Measurements from ENCODE around the gene NFYA. TPM values are rescaled to one million over a fixed set of nuclear protein-coding genes. Genes with fewer than 3 reads are reported as not detected.

The NFYA gene
- total and polyA plus RNA-seq, 2 of the 13 experiments (the other 11 are each of a cell fraction or from before 2014, with no cell fraction given), result 16.0 to 22.9 TPM

DNA sequence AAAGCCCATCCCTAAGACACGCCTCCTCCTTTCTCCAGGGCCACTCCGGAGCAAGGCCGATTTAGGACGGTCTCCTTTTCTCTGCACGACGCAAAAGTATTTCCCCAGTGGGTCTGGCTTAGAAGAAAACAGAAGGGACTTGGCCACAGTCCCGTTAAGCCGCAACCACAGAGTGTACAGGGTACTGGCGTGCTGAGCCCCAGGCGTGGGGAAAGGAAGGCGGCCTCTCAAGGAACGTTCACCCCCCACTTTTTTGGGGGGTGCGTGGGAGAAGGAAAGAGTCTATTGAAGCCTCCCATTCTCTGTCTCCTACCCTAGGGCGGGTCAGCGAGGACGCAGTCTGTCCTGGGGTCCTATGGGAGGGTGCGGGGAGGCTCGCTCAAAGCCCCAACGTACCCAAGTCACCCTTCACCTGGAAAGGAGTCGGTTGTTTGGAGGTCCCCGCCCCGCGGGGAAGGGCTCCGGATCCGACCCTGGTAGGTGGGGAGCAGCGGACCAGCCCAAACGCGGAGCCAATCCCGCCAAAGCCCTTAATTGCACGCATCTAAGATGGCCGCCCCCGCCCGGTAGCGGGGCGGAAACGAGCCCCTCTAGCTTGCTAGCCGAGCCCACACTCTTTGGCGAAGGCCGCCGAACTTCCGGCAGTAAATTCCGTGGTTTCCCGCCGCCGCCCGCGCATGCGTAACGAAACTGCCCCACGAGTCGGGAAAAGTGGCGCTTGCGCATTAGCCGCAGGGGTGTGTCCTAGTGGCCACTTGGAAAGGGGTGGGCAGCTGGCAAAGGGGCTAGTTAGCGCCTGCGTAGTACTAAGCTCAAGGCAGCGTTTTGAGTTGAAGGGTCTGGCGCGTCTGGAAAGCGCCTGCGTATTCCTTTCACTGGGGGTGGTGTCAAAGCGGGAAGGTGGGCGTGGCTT, 595 bp upstream of the NFYA start, which contains the start of gene OARD1:
TSS of gene OARD1 (minus strand) at position 434 of the 913 bp plus-strand sequence. CDS start 722 bp downstream, outside the sequence.
- Histone ChIP-seq H3K79me2 (ENCODE audit: insufficient read depth, low read length) (peaks cover 44% of the 10 kb centered on the region), H3K36me3 (replicated peaks in 1 of 2; ENCODE audit: control insufficient read depth in 1 of 2, insufficient read depth in 2 of 2, low read length in 2 of 2) (peaks cover 0 to 21% of the 10 kb centered on the region in 2 experiments; a peak in 3 of 5 replicates), H3K9ac (ENCODE audit: insufficient read depth, low read depth, low read length) (peak within 1 kb of the TSS; percentile 99), H3K4me3 (replicated peaks in 1 of 3; ENCODE audit: insufficient read depth in 1 of 3, low read depth in 2 of 3, low read length in 3 of 3) (peak within 1 kb of the TSS; percentile 97 to 100 (median 98)), H3K27me3 (ENCODE audit: control insufficient read depth in 1 of 2, insufficient read depth in 2 of 2, low read length in 2 of 2) (no peaks in the 10 kb centered on the region; a peak in 2 of 5 replicates), H4K20me1 (ENCODE audit: insufficient read depth, low read length) (peaks cover 17% of the 10 kb centered on the region), H3K4me2 (ENCODE audit: low read depth, low read length) (peak within 1 kb of the TSS; percentile 93), H3K4me1 (ENCODE audit: insufficient read depth, low read length) (peaks cover 45% of the 10 kb centered on the region), H2AFZ (ENCODE audit: low read length) (no peak within 1 kb of the TSS), H3K27ac (ENCODE audit: extremely low read length, insufficient read depth, low read length) (peak within 1 kb of the TSS; percentile 97), H3K9me3 (ENCODE audit: low read length) (no peaks in the 10 kb centered on the region)
- ATAC-seq (peak; percentile 83), FAIRE-seq (peak; percentile 83), DNase-seq (ENCODE audit: low spot score) (peak; percentile 99)
- 2% methylated on average over 39 of the region's 63 CpGs for WGBS (ENCODE audit: low lambda C conversion rate)
- ChIA-PET POLR2A (interaction anchor here (0.6 to 3.0 kb wide), 24 partner anchors 9 to 1492 kb away, joined by 3 to 46 read pairs (median 4); partner anchors contain the start of genes TSPO2, UBR2 and UNC5CL), CTCF (ENCODE audit: low intra/inter-chr PET ratio, low total read pairs) (no interaction called here)
- intact Hi-C loops (cut with micrococcal nuclease; ENCODE audit: unreplicated experiment), result loop anchor here (2.0 kb wide), 2 partner anchors 113 to 173 kb away; no protein-coding TSS in a partner anchor
- TSS peak; percentile 55 for BruUV-seq (replicated peaks)
- in situ Hi-C loops (cut with HindIII; ENCODE audit: extremely low pct_ligation_motif_present, low pct_unique_long_range_greater_than_20kb), result loop anchor here (5.0 kb wide), 1 partner anchor 75 kb away; no protein-coding TSS in a partner anchor
- TF ChIP-seq POLR2G (IDR thresholded peaks at IDR 0.05; ENCODE audit: low read depth, low read length), result peak; percentile 98
- TF ChIP-seq ZFAT (CRISPR knock-in tag; conservative IDR thresholded peaks at IDR 0.05), result 0 out of 2 replicates have a peak, but pooled peaks have one; percentile 45
- peak; percentile 65 for TF ChIP-seq ZNF543 (CRISPR knock-in tag; IDR thresholded peaks at IDR 0.05)
- peak; percentile 75 for TF ChIP-seq ZBTB7B (CRISPR knock-in tag; IDR thresholded peaks at IDR 0.05)
- TF ChIP-seq, protein P1, sequence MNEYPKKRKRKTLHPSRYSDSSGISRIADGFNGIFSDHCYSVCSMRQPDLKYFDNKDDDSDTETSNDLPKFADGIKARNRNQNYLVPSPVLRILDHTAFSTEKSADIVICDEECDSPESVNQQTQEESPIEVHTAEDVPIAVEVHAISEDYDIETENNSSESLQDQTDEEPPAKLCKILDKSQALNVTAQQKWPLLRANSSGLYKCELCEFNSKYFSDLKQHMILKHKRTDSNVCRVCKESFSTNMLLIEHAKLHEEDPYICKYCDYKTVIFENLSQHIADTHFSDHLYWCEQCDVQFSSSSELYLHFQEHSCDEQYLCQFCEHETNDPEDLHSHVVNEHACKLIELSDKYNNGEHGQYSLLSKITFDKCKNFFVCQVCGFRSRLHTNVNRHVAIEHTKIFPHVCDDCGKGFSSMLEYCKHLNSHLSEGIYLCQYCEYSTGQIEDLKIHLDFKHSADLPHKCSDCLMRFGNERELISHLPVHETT (CRISPR knock-in tag; conservative IDR thresholded peaks at IDR 0.05), result peak; percentile 99
- TF ChIP-seq MEIS2 (CRISPR knock-in tag; IDR thresholded peaks at IDR 0.05), result peak; percentile 73
- TF ChIP-seq, protein P2, sequence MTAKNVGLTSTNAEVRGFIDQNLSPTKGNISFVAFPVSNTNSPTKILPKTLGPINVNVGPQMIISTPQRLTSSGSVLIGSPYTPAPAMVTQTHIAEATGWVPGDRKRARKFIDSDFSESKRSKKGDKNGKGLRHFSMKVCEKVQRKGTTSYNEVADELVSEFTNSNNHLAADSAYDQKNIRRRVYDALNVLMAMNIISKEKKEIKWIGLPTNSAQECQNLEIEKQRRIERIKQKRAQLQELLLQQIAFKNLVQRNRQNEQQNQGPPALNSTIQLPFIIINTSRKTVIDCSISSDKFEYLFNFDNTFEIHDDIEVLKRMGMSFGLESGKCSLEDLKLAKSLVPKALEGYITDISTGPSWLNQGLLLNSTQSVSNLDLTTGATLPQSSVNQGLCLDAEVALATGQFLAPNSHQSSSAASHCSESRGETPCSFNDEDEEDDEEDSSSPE (CRISPR knock-in tag; IDR thresholded peaks at IDR 0.05), result peak; percentile 98
- TF ChIP-seq ZNF354B (CRISPR knock-in tag; IDR thresholded peaks at IDR 0.05), result no peak
- TF ChIP-seq MED1 (CRISPR knock-in tag; IDR thresholded peaks at IDR 0.05), result peak; percentile 51
- TF ChIP-seq ERF (CRISPR knock-in tag; IDR thresholded peaks at IDR 0.05), result no peak
- TF ChIP-seq NR3C1 (CRISPR knock-in tag; IDR thresholded peaks at IDR 0.05), result no peak
- peak; percentile 29; the same call in 1 of the 2 replicates for TF ChIP-seq FOXO1 (CRISPR knock-in tag; IDR thresholded peaks at IDR 0.05)
- TF ChIP-seq, protein P3, sequence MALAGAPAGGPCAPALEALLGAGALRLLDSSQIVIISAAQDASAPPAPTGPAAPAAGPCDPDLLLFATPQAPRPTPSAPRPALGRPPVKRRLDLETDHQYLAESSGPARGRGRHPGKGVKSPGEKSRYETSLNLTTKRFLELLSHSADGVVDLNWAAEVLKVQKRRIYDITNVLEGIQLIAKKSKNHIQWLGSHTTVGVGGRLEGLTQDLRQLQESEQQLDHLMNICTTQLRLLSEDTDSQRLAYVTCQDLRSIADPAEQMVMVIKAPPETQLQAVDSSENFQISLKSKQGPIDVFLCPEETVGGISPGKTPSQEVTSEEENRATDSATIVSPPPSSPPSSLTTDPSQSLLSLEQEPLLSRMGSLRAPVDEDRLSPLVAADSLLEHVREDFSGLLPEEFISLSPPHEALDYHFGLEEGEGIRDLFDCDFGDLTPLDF (CRISPR knock-in tag; IDR thresholded peaks at IDR 0.05), result peak; percentile 96
- TF ChIP-seq, protein P4, sequence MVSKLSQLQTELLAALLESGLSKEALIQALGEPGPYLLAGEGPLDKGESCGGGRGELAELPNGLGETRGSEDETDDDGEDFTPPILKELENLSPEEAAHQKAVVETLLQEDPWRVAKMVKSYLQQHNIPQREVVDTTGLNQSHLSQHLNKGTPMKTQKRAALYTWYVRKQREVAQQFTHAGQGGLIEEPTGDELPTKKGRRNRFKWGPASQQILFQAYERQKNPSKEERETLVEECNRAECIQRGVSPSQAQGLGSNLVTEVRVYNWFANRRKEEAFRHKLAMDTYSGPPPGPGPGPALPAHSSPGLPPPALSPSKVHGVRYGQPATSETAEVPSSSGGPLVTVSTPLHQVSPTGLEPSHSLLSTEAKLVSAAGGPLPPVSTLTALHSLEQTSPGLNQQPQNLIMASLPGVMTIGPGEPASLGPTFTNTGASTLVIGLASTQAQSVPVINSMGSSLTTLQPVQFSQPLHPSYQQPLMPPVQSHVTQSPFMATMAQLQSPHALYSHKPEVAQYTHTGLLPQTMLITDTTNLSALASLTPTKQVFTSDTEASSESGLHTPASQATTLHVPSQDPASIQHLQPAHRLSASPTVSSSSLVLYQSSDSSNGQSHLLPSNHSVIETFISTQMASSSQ (IDR thresholded peaks at IDR 0.05; ENCODE audit: low read depth), result no peak
- TF ChIP-seq, protein P4 (CRISPR knock-in tag; IDR thresholded peaks at IDR 0.05; ENCODE audit: borderline replicate concordance), result peak; percentile 56; the same call in 1 of the 2 replicates
- TF ChIP-seq ZNF605 (CRISPR knock-in tag; IDR thresholded peaks at IDR 0.05), result peak; percentile 87
